ENCODE measurements around the gene PFKM.

DNA sequence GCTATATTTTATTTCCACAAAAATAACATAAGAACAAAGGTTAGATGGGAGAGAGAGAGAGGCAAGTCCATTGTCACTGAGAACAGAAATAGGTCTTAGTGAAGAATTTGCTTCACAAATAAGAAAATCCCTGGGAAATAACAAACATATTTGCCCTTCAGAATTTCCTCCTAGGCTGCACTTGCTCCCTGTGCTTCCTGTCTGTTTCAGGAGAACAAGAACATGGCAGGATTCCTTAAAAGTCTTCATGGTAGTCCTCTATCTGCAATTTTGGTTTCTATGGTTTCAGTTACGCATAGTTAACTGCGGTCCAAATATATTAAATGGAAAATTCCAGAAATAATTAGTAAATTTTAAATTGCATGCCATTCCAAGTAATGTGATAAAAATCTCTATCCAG lies 47.4 kb upstream of the PFKM start:
- TF ChIP-seq EZH2phosphoT487 (IDR thresholded peaks at IDR 0.05; ENCODE audit: insufficient read depth, low read depth) (no peak), EZH2 (IDR thresholded peaks at IDR 0.05; ENCODE audit: insufficient read depth, poor library complexity, severe bottlenecking) (no peak)
